OCI-M2 (cell line): ENCODE measurements around the gene SNTG2.

ENCODE experiments used
- DNase-seq: peaks from one replicate; lab custom pipeline; 2025; ENCODE audit not compliant: unreplicated experiment; lab: John Stamatoyannopoulos, UW

Gene SNTG2

DNA sequence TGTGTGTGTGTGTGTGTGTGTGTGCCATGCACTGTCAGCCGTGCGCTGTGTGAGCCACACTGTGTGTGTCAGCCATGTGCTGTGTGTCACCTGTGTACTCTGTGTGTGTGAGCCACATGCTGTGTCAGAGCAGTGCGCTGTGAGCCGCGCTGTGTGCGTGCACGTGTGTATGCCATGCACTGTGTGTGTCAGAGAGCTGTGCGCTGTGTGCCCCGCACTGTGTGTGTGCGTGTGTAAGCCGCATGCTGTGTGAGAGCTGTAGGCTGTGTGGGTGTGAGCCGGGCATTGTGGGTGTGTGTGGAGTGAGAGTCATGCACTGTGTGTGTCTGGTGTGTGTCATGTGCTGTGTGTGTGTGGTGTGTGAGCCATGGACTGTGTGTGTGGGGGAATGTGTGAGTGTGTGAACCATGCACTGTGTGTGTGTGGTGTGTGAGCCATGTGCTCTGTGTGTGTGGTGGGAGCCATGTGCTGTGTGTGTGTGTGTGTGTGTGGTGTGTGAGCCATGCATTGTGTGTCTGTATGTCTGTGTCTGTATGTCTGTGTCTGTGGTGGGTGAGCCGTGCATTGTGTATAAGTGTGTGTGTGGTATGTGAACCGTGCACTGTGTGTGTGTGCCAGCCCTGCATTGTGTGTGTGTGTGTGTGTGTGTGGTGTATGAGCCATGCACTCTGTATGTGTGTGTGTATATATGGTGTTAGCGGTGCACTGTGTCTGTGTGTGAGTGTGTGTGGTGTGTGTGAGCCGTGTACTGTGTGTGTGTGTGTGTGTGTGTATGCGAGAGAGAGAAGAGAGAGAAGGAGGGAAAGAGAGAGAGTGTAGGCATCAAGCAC lies 356.3 kb downstream of the SNTG2 start:
- no peak for DNase-seq

DNA sequence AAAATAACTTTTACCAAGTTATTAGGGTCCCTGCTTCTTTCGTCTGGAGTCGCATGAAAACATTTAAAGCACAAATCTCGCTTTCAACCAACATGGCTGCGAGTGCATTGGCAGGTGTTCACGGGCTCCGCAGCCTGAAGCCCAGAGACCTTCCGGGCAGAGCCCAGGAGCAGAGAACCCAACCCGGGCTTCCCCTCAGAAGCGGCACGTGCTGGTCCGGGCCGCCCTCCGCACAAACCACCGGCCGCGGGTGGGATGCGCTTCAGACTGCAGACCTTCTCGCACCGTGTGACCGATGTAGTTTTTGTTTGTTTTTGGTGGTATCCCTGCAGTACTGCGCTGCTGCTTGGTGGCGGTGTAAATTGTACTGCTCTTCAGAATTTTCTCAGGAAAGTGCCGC lies 357.0 kb downstream of the SNTG2 start:
- DNase-seq, result no peak

DNA sequence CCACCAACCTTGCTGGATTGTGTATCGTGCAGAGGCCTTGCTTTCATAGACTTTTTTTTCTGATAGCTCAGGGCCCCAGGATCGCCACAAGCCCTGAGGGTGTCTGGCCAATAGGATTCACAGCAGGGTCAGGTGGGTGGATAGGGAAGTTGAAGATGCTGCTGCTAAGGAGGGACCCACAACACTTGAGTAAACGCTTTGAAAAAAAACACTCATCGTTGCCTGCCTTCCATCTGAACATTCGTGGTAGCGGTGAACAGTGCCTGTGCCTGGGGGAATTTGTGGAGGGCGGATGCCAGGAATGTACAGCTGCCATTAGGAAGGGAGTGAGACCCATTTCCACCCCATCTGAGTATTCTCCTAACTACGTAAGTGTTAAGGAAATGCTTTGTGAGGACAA lies 358.0 kb downstream of the SNTG2 start:
- DNase-seq, result no peak

DNA sequence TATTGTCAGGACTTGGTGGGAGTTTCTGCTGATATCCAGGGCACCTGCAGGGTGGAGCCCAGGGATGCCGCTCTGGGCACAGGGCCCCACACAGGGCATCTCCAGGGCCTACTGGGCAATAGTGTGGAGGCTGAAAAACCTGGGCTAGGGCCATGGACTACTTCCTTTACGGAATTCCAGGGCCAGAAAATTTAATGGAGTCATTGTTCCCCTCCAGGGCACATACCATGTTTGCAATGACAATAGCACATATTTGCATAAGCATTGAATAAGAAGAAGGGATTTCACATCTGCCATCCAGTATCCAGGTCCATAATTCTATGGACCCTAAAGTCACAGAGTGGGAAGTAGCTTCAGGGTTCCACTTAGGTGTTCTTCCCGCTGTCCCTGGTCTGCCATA lies 358.9 kb downstream of the SNTG2 start:
- DNase-seq, result no peak

DNA sequence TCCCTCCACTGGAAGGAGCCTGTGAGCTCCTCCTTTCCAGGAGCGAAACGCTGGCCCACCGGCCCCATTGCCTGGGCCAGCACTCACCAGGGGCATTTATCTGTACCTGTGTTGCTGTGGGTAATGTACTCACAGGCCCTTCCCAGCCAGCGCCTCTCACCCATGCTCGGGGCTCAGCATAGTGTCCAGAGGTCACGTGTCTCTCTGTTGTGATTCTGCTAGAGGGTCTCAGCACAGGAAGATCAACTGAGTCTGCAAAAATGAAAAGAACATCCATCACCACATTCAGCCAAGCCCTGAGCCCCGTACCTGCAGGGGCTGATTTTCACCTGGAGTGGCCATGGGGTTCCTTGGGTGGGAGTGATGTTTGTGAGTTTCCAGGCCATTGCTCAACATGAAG lies 359.6 kb downstream of the SNTG2 start:
- no peak for DNase-seq

DNA sequence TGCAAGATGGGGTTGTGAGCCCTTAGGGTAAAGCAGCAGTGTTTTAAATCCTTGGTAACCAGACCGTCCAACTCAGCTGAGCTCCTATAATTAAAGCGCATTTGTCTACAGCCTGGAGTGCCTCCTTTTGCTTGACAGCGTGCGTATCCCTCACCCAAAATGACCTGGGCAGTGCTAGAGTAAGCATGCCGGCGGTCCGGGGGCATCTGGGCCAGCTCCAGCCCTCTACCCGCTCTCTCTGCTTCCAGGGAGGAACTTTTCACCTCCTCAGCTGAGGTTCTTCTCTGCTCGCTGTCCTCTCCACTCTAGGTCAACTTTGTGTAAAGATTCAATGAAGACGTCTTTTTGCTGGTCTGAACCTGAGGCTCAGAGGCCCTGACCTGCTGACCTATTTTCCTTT lies 360.2 kb downstream of the SNTG2 start:
- DNase-seq, result no peak

DNA sequence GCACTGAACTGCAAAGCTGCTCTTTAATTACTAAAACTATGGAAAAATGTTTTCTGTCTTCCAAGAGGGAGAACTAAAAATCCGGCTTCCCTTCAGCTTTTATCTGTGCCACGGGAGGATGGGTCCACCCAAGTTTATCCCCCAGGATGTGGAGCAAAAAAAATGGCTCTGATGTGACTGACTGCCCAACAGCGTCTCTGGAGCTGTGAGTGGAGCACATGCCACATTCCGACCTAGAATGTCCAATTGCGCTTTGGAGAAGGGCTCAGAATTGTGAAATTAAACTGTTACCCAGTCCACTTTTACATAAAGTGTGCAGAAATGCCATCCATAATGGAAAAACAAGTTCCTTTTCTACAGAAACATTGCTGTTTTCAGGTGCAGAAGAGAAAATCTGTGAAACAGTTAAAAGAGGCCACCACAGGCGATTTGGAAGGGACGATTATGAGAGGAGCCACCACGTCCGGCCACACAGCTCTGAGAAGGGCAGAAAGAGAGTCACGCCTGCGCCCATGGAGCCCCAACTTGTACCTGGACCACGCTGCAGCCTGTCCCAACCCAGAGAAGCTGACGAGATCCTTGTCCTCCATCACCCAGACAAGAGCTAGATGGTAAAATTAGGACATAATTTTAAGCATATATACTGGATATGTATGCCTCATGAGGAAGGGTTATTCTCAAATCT lies 362.7 kb downstream of the SNTG2 start:
- no peak for DNase-seq

DNA sequence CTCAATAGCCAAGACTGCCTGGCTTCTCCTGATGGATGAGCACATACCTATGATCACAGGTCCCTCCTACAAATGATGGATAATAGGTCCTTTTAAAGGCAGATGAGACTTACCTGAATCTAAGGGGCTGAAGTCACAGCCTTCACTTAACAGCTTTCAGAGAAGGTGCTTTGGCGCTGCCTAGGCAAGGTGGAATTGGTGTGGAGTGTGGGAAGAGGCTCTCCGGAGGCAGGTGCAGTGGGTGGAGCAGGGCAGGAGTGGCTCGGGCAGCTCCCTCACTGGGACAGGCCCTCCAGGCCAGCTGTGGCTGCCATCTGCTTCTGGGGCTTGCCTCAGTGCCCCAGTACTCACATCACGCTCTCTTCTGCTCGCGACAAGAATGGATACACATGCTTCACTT lies 363.6 kb downstream of the SNTG2 start:
- no peak for DNase-seq

DNA sequence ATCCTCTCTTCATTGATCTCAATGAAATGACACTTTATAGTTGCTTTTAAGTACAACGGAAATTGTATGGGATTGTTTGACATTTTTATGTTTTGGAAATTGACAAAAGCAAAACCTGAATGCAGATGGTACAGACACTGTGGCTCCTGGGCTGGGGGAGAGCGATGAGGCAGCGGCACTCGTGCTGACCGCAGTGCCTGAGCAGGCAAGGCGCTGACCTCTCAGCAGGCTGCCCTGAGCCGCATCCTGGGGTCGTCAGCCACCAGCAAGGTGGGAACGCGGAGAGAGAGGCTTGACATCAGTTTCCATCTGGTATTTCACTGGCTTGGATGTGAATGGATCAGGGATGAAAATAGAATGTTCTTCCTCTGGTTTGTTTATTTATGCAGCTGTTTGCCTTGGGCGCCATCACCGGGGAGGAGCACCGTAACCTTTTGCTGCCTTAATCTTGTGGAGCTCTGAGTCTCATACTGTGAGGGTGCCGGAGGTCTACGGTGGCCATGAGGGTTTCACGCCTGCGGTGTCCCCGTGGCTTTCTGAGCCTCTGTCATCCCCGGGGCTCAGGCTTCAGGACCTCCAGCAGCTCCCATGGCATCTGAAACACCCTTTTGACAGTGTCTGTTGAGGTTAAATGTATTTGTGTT lies 367.8 kb downstream of the SNTG2 start:
- no peak for DNase-seq

DNA sequence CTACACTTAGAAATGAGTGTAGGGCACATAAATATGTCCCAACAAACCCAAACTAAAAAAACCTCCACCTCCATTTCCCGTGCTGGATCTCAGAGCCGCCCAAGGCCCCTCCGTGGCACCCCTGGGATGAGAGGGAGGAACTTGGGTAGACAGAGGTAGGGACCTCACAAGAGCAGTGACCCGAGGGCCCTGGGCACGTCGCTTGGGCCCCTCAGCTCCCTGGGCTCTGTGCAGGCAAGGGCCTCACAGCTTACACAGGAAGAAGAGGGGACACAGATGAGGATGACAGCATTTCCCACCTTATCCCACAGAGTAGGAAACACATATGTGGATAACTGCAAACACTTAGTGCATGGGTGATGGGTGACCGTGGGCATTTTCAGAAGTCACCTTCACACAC lies 368.7 kb downstream of the SNTG2 start:
- DNase-seq, result no peak

DNA sequence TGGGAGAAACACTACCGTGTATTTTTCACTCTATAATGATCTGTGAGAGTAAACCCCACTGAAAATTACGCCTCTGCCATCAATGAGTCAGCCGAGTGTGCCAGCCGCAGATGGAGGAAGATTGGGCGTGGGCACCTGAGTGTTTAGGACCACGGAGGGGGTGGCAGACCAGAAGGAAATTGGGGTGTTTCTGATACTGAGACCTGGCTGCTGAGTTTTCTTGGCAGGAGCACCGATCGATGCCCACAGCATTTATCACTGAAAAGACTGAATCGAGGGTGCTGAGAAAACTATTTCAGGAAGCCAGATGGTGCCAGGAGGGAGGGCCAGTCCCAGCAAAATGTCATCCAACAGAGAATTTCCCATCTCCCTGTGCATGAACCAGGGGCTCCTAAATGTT lies 370.7 kb downstream of the SNTG2 start:
- DNase-seq, result no peak

DNA sequence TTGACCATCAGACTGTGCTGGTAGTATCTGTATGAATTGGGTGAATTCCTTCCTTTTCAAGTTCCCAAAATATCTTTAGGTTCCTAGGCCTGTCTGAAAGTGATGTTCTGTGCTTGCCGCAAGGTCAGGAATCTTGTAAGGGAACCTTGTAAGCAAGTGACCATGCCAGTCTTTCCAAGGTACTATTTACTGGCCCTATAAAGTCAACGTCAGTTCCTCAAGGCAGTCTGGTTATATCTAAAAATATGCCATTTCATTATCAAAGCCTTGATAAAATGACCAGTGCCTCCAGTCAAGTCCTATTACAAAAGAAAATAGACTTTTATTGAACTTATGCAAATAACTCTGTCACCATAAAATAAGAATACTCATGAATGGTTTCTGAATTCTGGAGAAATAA lies 374.2 kb downstream of the SNTG2 start:
- DNase-seq, result no peak

DNA sequence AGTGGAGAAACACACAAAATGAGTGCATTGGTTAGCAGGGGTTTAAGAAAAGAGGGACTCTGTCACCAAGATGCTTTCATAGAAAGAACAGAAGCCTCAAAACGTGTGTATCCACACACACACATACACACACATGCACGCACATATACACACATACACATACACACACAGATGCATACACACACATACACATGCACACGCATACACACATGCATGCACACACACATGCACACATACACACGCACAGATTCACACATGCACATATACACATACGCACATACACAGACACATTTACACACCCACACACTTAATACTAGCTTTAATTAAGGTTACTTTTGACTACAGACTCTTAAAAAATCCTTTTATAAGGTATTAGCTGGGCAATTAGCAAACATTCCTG lies 378.0 kb downstream of the SNTG2 start:
- DNase-seq, result no peak

DNA sequence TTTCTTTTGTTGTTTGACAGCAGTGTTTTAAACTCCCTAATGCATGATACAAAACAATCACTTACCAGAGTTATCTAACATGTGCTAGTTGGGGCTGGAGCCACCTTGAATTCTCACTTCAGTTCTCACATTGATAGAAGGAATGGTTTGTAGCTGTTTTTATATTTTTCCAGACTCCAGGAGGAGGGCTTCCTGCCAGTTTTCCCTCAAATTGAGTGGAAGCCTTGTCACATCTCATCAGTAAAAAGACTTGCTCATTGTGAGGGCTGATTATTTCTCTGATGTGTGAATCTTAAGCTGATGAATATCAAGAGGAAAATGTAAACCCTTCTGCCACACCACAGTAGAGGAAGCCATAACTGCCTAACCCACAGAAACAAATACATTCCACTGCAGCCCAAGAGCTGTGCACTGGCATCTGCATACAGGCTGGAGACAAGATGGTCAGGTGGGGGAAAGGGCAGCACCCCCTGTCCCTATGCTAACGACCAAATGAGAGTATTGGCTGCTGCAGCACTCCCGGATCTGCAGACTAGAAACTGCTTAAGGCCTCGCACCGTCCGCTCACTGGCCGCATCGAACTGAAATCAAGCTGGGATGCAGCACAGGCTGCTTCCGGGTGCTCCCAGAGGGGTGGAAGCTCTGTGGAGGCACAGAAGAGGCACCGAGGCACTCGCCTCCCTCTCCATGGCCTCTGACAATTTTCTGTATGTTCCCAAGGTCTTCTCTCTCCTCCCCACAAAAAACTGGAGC lies 388.9 kb downstream of the SNTG2 start:
- no peak for DNase-seq

DNA sequence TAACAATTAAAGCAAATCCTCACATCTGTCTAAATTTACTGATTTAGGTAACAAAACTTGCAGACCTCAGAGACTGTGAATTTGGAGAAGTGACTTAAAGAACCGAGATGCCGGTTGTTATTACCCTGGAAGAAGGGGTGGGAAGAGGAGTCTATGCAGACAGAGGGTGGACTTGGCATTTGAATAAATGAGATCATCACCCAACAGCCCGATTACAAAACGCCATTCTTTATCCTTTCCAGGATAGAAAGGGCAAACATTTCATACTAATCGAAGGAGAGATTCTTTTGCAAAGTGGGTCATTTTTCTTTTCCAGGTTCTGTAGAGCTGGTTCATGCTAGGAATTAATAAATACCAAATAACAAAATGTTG lies 389.5 kb downstream of the SNTG2 start:
- DNase-seq, result no peak

DNA sequence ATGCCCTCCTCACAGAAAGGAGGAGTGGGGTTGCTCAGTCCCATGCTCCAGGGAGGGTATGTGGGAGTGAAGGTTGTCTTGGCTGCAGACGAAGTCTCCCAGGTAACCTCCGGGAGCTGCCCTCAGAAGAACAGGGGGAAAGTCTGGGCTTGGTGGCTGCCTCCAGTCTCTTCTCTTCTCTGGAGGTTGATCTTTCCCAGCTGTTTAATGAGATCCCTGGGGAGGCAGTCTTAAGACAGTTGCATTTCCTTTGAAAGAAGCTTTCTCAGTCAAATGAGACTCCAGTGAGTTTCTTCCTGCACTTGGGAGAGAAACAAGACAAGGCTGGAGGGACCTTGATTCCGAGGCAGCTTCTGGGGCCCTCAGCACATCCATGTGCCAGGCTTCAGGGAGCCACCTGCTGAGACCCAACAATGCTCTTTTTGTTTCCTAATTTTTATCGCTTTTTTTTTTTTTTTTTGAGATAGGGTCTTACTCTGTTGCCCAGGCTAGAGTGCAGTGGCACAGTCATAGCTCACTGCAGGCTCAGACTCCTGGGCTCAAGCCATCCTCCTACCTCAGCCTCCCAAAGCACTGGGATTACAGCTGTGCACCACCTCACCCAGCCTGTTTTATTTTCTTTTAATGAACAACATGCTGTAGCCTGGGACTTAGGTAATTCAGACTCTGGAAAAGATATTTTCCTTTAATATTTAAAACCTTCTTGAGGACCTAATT lies 390.9 kb downstream of the SNTG2 start:
- no peak for DNase-seq

DNA sequence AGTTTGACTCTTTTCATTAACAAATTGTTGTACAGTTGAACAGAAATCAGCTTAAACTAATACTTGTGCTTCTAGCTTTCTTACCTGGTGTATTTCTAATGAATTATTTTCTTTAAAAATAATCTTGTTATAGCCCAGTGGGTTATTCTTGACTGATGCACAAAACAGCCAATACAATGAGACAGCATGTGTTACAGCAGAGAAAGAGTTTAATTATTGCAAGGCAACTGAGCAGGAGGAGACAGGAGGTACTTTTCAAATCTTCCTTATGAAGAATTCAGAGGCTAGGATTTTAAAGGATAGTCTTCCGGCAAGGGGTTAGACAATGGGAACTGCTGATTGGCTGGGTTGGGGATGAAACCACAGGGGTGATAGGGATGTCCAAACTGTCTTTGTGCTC lies 398.1 kb downstream of the SNTG2 start:
- no peak for DNase-seq

DNA sequence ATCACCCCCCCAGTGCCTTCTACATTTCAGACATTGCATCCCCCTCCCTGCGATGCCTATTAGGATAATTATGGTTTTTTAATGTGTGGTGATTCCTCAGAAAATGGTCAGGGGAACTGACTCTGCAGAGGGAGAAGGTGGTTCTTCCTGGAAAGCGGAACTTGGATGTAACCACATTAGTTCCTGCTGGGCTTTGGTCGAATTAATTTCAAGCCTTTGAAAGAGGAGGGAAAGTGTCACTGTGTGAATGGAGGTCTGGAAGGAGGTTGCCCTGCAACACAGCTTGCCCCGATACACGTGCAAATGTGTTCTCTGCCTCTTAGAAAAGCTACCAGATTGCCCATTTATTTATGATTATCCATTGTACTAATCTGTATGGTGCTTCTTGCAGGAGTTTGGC lies 399.5 kb downstream of the SNTG2 start:
- no peak for DNase-seq

DNA sequence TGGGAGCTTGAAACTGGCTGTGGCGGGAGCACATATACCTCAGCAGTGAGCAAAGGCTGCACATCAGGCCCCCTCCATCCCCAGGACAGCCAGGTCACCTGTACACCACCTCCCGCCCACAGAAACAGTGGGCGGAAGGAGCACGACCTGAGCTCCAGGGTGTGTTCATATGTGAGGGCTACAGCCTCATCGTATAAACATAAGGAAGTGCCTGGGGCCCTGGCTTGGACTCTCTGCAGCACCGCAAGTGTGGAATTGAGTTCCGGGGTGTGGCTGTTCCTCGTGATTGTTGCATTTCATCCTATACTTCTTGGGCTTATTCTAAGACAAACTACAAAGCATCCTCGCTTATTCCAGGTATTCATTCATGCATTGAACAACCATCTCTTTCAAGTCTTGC lies 402.5 kb downstream of the SNTG2 start:
- DNase-seq, result no peak

DNA sequence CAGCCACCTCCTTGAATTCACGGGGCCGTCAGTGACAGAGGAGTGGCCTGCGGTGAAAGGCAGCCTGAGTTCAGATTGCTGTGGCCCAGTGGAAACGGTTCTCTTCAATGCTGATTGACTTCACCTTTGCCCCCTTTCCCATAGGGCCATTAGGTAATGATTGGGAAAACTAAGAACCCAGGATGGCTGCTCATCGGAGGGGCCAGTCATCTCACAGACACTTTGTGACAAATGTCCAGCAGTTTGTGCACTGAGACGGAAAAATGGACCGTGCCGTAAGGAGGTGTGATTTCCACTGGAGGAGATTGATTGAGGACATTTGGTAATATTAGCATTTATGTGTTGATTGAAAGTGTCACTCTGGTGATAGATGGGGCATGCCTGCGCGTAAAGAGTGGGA lies 402.9 kb downstream of the SNTG2 start:
- DNase-seq, result no peak

DNA sequence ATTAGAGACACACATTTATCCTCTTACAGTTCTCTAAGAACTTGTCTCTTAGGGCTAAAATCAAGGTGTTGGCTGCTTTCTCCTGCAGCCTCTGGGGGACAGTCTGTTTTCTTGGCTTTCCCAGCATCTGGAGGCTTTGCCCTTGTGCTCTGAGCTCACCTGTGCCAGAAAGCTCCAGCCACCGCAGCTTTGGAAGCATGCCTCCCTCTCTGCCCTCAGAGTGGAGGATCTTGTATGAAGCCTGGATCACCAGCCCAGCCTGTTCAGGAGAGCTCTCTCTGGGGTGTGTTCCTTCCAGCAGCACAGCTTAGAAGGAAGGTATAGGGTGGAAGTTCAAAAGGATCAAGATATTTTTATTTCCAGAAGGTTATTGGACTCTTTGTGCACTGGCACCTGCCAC lies 409.5 kb downstream of the SNTG2 start:
- no peak for DNase-seq
